GM12891 (cell line): ENCODE results near the gene HOXC12.

Experiments used
- POLR2A ChIP-seq: IDR thresholded peaks from 2 replicates; pipeline ENCODE4 v1.6.1; 2011; ENCODE audit warnings: low read depth, low read length, control low read depth
- POLR2AphosphoS5 ChIP-seq: IDR thresholded peaks from 2 replicates; pipeline ENCODE4 v1.6.1; 2011; ENCODE audit warnings: low read depth, low read length, control low read depth
- POU2F2 ChIP-seq: IDR thresholded peaks from 2 replicates; pipeline ENCODE4 v1.6.1; 2011; ENCODE audit warnings: low read depth, mild to moderate bottlenecking, control low read depth, low read length, moderate library complexity
- TAF1 ChIP-seq: IDR thresholded peaks from 2 replicates; pipeline ENCODE4 v1.6.1; 2011; ENCODE audit warnings: low read depth, low read length, control low read depth

DNA sequence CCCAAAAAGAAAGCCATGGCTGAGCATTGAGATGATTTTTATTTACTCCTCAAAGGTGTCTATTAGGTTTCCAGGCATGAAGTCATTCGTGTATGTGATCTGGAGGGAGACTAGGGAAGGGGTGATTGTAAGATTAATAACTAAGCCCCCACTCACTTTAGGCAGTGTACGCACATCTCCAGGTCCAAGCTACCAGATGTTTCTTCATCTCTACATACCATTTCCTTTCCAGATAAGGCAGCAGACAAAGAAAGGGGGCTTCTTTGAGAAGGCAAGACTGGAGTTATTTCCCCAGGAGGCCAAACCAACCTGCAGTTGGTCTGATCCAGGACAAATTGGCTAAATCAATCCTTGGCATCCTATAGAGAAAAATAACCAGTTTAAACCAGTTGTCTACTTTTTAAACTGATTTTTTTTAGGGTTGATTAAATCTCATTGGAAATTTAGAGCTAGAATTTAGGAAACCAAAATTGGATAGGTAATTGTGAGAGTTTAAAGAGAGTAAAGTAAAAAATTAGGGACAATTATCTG, 12.2 kb upstream of the HOXC12 start:
- TF ChIP-seq POLR2AphosphoS5 (no peak), POLR2A (no peak), TAF1 (no peak), POU2F2 (no peak)
